NCI-H2196 (cell line): Measurements from ENCODE around the gene NUP210.

Experiments
- DNase-seq: peaks from one replicate; lab custom pipeline; 2025; ENCODE audit not compliant: unreplicated experiment; lab: John Stamatoyannopoulos, UW

NUP210 gene

GRCh38 chr3:13325892-13326443, 94.2 kb downstream of the NUP210 start:
- DNase-seq: peak; percentile 59

- DNase-seq: no peak
Observed at GRCh38 chr3:13324835-13325501, 95.2 kb downstream of the NUP210 start.

DNA sequence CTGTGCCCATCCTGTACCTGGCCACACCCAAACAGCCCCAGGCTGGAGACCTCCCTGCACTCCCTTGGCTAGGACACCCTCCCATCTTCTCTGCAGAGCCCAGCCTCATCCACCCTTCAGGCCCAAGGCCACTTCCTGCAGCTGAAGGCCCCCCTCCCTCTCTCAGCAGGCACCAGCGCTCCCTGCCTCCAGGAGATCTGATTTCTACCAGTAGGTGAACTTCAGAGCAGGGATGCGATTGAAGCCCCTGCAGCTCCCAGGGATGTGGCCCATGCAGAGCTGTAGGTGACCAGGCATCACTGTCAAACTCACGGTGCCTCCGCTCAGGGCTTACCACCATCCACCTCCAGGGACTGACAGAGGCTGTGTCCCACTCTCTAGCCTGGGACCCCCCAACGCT, 96.3 kb downstream of the NUP210 start:
- no peak for DNase-seq

DNA sequence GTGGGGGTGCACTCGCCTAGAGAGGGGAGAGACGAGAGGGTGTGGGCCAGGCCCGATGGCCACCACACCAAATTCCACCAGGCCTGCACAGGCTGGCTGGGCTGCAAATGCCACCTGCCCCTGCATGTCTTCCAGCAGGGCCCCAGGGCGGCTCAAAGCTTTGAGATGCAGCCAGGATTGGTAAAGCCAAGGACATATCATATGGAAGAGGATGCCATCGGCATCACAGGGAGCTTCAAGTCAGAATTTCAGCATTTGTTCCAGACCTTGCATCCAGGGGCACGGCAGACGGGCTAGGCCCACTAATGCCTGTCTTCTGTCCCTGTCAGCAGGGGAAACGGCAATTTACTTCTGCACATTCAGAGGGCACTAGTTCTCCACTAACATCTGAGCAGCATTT, 97.8 kb downstream of the NUP210 start:
- DNase-seq: no peak

- DNase-seq: no peak
Observed at GRCh38 chr3:13319564-13320220, 100.4 kb downstream of the NUP210 start.

DNA sequence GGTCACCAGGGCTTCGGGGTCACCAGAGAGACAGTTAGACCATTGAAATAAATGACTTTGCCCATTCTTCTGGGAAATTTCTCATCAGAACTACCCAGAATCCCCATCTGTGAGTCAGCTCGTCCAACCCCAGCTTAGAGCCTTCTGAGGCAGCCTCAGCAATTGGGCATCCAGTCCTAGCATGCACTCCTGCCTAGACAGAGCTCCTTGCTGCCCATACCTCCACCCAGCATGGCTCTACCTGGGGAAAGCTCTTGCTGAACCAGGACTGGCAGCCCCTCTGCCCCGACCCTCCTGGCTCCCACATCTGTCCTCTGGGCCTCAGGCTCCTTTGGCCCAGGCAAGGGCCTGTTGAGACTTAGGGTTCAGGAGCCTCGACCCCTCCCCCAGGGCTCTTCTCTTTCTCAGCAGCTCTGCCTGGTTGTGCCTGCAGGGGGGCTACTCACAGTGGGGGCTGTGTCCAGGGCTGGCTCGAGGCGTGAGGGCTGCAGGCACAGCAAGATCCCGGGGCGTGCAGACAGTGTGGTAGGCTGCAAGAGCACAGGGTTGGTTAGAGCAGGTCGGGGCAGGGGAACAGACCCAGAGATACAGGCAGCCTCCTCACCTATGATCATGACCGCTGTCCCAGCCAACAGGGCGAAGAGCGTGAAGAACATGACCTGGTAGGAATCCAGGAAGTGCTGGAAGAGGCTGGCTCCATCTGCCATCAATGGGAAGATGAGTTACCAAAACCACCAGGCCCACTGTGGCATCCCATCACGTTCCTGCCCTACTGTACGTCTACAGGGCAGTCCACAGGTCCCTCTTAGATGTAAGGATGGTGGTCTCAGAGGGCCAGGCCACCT, 101.3 kb downstream of the NUP210 start:
- DNase-seq: no peak

DNA sequence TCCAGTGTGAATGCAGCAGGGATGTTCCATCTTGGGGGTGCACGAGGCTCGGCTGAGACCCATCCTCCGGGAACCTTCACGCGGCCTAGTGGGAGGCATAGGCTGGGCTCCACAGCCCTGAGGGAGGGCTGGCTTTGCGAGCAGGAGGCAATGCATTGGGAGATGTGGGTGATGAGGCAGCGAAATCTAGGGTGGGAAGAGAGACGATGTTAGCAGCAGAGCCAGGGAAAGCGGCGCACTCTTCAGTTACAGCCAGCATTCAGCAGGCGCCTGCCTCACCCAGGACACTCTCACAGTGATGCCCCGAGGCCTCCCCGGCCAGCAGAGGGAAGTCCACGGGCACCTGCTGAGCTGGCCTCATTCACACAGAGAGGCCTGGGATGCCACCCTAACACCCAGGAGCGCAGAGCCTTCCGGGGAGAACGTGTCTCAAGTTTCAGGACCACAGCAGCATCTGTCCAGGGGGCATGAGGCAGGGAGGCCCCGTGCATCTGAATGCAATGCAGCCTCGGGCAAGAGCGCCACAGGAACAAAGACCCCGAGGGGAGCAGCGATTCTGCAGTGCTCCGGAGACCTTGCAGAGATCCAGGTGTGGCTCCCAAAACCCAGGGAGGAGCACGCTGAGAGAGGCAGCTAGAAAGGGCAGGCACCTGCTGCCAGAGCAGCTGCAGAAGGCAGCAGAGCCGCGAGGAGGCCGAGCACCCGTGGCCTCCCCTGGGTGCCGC, 102.4 kb downstream of the NUP210 start:
- DNase-seq: no peak

DNA sequence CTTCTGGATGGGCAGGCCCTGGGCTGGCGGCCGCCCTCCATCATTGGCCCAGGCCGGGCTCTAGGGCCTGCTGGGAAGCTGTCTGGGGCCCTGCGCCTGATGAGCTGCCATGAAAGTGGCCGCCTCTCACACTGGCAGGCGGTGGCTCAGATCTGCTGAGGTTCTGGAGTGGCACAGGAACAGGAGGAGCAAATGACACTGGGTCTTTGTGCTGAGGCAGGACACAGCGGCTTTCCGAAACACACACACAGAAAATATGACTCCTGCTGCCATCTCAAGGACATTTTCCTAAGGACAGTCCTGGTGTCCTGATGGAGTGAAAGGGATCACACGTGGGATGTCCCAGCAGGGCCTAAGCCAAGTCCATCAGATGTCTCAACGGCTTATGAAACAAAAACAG, 103.5 kb downstream of the NUP210 start:
- no peak for DNase-seq

DNA sequence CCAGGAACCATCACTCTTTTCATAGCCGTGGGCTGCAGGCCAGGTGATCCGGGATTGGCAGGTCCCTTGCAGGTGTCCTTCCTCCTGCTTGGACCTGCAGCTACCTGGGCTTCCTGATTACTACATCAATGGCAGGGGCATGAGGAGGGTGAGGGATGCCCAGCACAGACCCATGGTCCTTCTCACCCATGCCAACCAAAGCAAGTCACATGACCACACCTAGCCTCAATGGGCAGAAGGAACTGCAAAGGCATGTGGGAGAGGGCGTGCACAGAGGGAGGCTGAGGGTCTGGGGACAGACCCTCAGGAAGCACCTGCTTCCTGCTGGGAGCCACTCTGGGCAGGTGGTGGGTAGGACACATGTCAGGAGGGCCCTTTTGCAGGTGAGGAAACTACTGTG, 105.2 kb downstream of the NUP210 start:
- no peak for DNase-seq

DNA sequence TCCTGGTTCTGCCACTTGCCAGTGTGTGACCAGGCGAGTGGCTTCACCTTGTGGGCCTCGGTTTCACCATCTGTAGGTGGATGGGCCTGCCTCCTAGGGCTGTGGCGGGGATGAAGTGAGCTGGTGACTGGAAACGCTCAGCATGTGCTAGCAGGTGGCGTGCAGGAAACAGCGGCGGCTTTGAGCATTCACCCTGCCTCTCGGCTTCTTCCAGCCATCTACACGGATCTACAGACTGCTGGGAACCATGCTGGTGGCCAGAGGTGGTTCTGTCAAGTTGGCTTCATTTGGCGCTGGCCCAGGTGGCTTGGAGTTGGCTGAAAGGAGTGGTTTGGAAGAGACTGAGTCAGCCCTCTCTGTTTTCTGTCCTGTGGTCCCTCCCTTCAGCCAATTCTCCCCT, 106.3 kb downstream of the NUP210 start:
- DNase-seq: no peak

GRCh38 chr3:13309004-13309403, 111.1 kb downstream of the NUP210 start:
- no peak for DNase-seq

DNA sequence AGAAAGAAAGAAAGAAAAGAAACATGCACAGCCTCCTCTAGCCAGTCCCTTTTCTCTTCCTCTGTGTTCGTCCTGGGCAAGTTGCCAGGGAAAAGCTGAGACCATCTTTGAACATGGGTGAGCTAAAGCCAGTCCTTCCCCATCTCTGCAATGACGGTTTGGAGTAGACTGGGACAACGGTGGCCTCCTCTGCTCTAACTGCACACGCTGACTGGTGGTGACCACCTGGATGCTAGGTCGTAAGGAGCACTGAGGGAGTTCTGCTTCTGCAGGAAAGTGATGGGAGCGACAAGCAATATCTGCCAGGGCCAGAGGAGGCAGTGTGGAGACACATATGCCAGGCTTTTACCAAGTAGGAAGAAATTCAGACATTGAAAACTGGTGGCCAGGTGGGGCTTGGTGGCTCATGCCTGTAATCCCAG, 111.7 kb downstream of the NUP210 start:
- peak; percentile 25 for DNase-seq

- DNase-seq: no peak
Observed at GRCh38 chr3:13307041-13307440, 113.1 kb downstream of the NUP210 start.

GRCh38 chr3:13305623-13306022, 114.5 kb downstream of the NUP210 start:
- DNase-seq: no peak

GRCh38 chr3:13303410-13303809, 116.7 kb downstream of the NUP210 start:
- DNase-seq: no peak

- no peak for DNase-seq
Observed at GRCh38 chr3:13301286-13301987, 118.7 kb downstream of the NUP210 start.

GRCh38 chr3:13300546-13301285, 119.4 kb downstream of the NUP210 start:
- DNase-seq: no peak

DNA sequence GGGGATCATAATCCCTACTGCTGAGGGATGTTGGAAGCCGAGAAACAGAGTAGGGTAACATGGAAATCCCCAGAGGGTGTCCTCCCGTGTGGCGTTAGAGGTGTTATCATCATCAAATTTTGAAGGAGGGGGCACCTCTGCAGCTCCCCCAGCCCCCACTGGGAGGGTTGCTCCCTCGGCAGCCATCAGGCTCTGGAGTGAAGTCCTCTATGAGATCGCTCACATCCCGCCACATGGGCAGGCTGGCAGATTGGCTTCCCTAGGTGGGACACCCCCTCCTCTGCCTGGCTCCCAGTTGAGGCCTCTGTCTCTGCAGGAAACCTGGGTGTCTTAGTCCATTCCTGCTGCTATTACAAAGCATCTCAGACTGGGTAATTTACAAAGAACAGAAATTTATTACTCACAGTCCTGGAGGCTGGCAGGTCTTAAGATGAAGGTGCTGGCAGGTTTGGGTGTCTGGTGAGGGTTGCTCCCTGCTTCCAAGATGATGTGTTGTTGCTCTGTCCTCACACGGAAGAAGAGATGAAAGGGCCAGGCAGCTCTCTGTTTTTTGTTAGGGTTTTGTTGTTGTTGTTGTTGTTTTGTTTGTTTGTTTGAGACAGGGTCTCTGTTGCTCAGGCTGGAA, 120.5 kb downstream of the NUP210 start:
- no peak for DNase-seq

GRCh38 chr3:13296662-13297061, 123.5 kb downstream of the NUP210 start:
- DNase-seq: no peak
